ENCODE measurements around the gene BIRC7.

BIRC7 gene

DNA sequence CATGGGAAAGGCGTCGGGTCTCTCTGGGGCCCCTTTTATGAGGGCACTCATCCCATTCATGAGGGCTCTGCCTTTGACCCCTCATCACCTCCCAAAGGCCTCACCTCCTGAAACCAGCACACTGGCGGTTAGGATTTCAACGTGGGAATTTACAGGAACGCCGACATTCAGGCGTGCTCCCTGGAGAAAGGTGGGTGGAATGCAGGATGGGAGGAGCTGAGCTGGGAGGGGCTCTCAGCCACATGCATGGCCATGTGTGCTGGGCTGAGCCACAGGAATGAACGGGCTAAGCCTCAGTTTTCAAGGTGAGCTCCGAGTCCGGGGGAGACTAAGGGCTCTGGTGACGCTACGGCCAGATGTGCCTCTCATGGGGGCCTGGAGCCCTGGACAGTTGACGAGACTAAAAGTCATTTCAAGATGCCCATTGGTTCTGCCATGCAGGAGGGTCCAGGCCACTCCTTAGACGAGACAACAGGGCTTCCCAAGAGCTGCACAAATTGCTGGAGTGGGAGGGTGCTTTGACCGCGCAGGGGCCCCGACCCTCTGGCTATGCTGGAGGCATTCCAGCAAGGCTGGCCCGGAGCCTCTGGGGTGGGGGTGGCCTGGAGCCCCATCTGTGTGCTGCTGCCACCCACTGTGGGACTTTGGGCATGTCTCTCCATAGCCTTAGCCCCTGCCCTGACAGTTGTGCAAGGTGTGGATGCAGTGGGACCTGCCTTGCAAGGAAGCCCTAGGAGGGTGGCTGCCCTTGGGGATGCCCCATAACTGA is 33.1 kb downstream of the BIRC7 start:
- no peak for DNase-seq

- DNase-seq = no peak
Observed at GRCh38 chr20:63269724-63270123, 34.0 kb downstream of the BIRC7 start.

DNA sequence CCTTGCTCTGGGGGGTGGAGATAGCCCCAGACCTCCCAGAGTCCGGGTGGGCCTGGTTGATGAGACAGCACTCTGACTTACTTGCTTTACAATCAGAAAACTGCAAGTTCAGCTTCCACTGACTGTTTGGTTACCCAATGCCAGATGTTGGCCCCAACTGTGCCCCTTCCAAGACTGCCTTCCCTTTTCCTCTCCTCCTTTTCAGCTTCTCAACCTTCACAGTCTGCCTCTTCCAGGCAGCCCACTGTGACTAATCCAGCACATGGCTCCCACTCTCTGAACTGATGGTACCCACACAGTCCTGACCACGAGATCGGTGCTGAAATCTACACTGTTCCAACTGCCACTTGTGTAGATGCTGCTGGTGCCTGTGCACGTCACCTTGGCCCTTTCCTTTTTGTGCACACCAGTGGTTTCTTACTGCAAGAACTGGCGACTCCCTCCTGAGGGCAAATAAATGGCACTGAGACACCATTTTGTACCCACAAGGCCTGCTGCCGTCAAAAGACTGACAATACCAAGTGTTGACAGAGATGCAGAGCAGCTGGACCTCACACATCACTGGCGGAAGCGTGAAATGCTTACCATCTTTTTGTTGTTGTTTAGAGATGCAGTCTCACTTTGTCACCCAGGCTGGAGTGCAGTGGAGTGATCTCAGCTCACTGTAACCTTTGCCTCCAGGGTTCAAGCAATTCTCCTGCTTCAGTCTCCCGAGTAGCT is 35.1 kb downstream of the BIRC7 start:
- DNase-seq = no peak

DNA sequence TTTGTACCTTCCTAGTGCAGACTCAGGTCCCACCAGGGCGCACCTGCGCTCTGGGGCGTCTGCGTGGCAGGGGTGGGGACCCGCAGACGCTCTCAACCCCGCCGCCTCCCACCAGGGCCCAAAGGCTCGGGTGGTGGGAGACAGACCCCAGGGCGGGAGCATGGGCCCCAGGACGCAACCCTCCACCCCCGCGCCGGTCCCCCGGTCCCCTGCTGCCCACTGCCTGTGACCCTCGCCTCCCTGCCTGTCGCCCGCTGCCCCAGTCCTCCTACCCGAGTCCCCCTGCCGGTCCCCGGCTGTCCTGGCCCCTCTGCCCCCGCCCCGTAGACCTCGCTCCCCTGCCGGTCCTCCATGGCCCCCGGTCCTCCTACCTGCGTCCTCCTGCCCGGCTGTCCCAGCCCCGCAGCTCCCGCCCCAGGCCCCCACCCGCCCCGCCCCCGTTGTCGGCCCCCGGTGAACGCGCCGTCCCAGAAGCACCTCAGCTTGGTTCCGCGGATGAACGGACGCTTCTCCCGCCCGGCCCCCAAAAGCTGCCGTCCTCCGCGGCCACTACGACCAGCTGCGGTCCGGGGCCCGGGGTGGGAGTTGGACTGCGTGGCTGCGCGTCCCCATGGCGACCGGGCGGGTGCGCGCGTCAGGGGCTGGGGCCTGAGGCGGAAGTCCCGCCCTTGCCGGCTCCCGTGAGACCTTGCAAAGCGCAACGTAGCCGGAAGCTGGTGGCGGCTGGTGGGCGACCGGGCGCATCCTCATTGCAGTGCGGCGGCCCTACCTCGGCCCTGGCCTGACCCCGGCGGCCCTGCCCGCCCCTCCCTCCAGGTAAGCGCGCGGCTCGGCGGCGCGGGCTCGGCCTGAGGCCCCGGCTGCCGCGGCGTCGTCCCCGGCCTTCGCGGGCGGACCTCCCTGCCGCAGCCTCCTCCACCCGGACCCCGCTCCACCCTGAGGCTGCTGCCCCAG is 36.7 kb downstream of the BIRC7 start, which contains the start of gene ARFGAP1:
Gene ARFGAP1, plus strand, starts transcription at position 709 of the 954 bp plus-strand sequence. CDS start 2,768 bp downstream, outside the sequence.
- DNase-seq = peak; percentile 21 to 45

DNA sequence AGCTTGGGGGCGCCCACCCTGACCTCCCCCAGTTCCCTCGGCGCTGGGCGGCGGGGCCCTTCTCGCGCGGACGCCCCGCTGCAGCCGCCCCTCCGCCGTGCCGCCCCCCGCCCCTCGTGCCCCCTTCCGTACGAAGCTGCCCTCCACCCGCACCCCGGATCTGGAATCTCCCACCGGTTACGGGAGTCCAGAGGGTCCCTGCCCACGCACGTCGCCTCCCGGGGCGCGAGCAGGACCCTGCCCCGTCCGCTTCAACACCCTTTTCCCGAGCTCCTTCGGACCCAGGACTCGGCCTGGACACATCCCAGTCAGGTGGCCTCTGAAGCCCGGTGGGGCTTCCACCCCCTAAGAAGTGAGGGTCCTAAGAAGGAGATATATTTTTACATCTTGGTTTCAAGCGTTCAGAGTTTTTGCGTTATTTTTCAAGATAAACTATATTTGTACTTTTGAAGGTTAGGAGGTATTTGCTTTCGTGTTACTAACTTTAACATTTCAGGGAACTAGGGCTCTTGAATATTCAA is 37.4 kb downstream of the BIRC7 start:
- no peak for DNase-seq

DNA sequence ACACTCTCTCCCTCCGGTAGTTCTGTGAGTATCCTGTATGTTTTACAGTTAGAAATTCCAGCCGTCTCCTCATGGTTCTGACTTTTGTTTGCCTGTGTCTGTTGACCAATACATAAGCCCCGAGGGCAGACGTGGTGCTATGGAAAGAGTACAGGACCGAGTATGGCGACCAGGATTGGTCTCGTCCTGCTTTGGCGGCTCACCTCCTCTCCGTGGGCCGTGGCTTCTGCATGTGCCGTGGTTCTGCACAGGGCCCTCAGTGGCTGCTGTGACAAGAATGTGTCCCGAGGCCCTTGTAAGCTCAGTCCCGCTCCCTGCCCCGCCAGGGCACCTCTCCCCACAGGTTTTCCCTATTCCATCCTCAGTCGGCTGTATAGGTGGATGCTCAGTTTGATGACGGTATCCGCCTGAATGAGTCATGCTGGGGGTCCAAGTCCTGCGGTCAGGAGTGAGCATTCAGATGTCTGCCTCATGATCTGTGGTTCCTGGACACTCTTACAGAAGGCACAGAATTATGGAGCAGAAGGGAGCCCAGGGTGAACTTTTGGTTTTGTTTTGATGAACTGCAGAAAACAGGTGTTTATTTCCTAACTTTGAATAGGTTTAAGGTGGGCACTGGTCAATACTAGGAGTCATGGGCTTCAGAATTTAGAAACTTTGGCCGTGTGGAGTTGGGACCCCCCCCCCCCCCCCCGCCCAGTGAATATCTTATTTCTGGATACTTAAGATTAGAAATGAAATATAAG is 38.1 kb downstream of the BIRC7 start:
- no peak for DNase-seq

GRCh38 chr20:63274381-63275228 is 38.9 kb downstream of the BIRC7 start:
- no peak for DNase-seq

DNA sequence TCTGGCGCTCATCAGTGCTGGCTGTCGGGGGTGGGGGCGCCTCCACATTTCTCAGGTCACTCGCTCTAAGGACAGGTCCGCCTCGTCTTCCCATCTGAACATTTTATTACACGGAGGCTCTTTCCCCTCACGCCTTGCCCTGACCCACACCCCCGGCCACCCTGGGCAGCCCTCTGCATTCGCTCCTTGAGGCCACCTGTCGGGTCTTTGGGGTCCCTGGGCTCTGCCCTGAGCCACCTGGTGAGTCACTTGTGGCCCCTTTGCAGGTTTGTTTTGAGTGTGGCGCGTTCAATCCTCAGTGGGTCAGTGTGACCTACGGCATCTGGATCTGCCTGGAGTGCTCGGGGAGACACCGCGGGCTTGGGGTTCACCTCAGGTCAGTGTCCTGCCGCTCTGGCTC is 40.1 kb downstream of the BIRC7 start:
- DNase-seq = no peak

DNA sequence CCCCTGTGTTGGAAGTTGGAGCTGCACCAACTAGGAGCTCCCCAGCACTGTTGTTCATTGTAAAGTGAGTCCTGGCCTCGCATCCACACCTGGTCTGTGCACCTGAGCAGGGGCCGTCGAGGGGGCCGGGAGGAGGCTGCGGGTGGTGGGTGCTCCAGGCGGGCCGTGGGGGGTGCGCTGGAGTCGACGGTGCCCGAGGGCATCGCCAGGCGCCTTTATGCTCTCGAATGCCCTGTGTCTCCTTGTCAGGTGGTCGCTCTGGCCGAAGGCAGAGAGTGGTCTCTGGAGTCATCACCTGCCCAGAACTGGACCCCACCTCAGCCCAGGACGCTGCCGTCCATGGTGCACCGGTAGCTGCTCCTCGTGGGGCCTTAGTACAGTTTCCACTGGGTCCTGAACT is 41.3 kb downstream of the BIRC7 start:
- DNase-seq = no peak

DNA sequence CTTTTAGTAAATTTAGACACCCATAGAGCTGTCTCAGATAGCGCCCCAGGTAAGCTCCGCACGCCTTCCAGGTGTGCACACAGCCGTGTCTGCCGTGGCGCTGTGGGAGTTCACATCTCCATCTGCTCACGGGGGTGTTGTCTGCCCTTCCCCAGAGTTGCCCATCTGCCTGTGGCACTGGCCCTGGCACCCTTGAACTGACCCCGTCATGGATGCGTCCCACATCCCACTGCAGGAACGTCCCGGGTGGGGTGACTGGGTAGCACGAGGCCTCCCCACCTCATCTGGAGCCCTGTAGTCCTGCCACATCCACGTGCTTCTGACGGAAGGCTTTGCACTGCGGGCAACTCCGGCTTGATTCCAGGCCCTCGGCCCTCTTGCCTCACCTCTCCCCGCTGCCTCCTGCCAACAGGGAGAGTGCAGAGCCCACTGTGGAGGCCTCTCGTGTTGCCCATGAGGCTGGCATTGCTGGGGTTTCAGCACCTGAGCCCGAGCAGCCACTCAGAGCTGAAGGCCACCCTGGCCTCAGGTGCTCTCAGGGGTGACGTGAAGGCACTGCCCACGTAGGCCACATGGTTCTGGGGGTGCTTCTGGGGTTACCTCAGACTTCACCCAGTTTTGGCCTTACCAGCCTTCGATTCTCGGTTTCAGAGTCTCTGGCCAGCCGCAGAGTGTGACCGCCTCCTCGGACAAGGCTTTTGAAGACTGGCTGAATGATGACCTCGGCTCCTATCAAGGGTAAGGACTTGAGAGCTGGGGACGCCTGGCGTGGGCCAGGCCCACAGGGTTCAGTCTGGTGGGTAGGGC is 42.0 kb downstream of the BIRC7 start:
- no peak for DNase-seq

GRCh38 chr20:63278661-63279060 is 43.0 kb downstream of the BIRC7 start:
- DNase-seq = no peak

DNA sequence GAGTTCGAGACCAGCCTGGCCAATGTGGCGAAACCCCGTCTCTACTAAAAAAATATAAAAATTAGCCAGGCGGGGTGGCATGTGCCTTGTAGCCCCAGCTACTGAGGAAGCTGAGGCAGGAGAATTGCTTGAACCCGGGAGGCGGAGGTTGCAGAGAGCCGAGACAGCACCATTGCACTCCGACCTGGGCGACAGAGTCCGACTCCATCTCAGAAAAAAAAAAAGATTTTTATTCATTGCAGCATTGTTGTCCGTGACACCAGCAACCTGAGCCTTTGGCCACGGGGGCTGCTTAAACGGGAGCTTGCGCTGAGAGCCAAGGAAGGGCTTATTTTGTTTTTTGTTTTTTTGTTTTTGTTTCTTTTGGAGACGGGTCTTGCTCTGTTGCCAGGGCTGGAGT is 44.2 kb downstream of the BIRC7 start:
- no peak for DNase-seq

GRCh38 chr20:63280371-63280770 is 44.7 kb downstream of the BIRC7 start:
- DNase-seq = no peak

- no peak for DNase-seq
Observed at GRCh38 chr20:63280929-63281545, 45.3 kb downstream of the BIRC7 start.

DNA sequence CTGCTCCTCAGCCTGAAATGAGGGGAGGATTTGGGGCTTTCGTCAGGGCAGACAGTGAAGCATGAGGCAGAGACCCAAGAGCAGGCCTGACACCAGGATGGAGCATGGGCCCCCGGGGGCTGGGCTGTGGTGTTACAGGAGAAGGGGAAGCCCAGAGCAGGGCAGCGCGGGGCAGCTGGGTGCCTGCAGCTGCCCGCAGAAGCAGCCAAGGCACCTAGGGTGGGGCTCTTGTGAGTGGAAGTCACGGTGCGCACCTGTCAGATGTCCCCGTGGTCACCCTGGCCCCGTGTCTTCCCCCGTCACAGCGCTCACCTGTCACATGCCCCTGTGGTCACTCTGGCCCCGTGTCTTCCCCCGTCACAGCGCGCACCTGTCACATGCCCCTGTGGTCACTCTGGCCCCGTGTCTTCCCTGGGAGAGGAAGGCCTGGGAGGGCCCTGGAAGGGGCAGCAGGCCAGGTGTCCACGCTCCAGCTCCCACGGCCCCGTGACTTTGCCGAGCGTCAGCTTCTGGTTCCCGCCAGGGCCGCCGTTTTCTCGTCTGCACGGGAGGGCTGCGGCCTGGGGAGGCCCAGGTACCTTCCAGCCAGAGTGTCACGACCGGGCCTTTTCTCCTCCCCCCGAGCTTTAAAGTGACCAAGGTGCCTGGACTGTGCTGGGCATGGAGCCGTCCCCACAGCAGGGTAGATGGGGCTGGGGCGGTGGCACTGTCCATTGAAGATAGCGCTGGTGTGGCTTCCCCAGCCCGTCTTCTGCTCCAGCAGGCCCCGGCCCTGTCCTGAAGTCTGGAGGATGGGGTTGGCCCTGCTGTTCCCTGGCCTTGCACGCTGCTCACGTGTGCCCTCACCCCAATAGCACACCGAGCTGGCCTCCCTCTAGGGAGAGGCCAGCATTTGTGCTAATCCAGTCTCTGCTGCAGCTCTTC is 46.3 kb downstream of the BIRC7 start:
- no peak for DNase-seq

DNA sequence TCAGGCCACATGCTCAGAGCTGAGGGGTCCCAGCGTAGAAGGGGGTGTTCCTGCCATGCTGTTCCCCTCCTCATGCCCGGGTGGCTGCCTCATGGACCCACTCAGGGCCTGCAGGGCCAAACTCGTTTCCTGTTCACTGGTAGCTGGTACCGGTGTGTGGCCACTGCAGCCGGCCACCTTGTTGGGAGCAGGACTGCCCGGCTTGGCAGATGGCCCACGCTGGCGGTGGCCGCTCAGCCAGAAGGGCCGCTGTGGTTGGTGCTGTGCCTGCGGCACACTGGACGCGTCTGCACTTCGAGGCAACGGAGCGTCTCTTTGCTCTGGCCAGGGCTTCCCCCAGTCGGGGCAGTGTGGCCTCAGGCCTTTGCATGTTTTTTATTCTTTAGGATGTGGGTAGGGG is 47.2 kb downstream of the BIRC7 start:
- DNase-seq = peak in 1 of 2 experiments; percentile 1

GRCh38 chr20:63283397-63284082 is 47.8 kb downstream of the BIRC7 start:
- DNase-seq = no peak

DNA sequence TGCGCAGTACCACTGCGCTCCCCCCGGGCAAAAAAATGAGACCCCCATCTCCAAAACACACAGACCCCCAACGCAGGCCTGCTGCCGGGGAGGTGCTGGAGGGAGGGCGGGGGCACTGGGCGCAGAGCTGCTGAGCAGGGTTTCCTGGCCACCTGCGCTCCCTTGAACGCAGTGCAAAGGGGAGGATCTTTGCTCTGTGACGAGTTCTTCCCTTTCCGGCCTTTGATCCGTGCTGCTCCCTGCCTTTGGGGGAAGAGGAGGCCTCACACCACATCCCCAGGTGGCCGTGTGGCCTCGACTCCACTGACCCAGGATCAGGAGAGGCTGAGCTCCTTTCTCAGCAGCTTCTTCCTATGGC is 48.4 kb downstream of the BIRC7 start:
- DNase-seq = no peak

Data from cerebellar nuclear complex (tissue), 1 donor.